Measurements from ENCODE around the gene RBM14.
"Not testable (repeated sequence)": the region's sequence is repeated elsewhere in the genome, so short reads cannot be mapped to it uniquely, and the experiment has no call there.

Gene RBM14

GRCh38 chr11:66638177-66639065, 22.0 kb downstream of the RBM14 start, which contains the start of gene RBM4:
RBM4 (plus strand) TSS chr11:66638703; CDS start chr11:66639712, 1,009 bp downstream.
- peak; percentile 98 for DNase-seq

GRCh38 chr11:66639066-66639813, 22.8 kb downstream of the RBM14 start:
- peak; percentile 58 for DNase-seq

DNA sequence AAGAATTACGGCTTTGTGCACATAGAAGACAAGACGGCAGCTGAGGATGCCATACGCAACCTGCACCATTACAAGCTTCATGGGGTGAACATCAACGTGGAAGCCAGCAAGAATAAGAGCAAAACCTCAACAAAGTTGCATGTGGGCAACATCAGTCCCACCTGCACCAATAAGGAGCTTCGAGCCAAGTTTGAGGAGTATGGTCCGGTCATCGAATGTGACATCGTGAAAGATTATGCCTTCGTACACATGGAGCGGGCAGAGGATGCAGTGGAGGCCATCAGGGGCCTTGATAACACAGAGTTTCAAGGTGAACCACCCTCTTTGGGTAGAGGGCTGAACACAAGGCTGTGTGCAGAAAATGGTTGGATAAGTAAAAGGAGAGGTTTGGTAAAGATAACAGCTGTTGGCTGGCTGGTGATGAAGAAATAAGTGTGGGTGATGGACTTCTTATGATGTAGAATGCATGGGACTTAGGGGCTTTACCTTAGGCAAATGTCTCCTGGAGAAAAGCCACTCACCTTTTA, 23.4 kb downstream of the RBM14 start:
- not testable (repeated sequence) for DNase-seq

GRCh38 chr11:66641834-66642233, 25.4 kb downstream of the RBM14 start:
- DNase-seq = no peak

DNA sequence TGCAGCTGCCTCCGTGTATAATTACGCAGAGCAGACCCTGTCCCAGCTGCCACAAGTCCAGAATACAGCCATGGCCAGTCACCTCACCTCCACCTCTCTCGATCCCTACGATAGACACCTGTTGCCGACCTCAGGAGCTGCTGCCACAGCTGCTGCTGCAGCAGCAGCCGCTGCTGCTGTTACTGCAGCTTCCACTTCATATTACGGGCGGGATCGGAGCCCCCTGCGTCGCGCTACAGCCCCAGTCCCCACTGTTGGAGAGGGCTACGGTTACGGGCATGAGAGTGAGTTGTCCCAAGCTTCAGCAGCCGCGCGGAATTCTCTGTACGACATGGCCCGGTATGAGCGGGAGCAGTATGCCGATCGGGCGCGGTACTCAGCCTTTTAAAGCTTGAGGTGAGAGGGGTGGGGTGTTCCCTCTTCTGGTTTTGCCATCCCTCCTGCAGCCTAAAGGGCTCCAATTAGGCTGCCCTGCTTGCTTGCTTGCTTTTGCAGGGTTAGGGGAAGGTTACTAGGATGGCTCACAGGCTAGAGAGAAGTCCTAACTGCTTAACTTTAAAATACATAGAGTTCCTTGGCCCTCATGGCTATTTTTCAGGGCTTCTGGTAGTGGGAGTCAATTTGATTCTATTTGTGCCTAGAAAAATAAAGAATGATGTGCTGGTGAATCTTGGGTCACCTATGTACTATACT, 27.5 kb downstream of the RBM14 start:
- no peak for DNase-seq

- no peak for DNase-seq
Measured at GRCh38 chr11:66646828-66647227, 30.4 kb downstream of the RBM14 start.

- no peak for DNase-seq
Measured at GRCh38 chr11:66649903-66650302, 33.5 kb downstream of the RBM14 start.

DNA sequence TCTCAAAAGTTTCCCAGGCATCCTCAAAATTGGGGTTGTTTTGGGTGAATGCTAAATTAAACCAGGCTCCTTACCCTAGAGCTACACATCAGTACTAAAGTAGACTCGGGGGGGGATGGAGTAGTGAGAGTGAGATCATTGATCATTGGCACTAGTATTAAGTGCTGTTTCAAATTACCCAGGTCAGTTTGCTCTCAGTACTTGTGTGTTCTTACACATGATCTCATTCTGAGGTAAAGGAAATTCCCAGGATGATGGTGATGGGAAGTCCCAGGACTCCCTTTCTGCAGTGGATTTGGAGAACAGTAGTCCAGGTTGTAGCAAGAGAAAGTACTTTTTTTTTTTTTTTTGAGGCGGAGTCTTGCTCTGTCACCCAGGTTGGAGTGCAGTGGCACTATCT, 34.6 kb downstream of the RBM14 start:
- DNase-seq = no peak

- DNase-seq = no peak
Measured at GRCh38 chr11:66652651-66653050, 36.2 kb downstream of the RBM14 start.

GRCh38 chr11:66653123-66653522, 36.7 kb downstream of the RBM14 start:
- no peak for DNase-seq

DNA sequence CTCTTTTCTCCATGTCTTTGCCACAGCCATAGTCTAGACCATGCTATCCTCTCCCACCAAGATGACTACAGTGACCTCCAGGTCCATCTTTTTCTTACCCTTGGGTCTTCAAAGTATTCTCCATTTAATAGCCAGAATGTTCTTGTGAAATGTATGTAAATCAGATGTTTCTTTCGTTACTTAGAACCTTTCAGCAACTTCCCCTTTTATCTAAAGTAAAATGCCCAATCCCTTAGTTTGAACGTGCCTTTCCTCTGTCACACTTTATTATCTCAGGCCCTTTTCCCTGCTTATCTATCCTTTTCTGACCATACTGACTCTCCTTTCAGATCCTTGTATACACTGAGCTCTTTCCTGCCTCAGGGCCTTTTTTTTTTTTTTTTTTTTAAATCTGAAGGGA, 43.3 kb downstream of the RBM14 start:
- DNase-seq = no peak

DNA sequence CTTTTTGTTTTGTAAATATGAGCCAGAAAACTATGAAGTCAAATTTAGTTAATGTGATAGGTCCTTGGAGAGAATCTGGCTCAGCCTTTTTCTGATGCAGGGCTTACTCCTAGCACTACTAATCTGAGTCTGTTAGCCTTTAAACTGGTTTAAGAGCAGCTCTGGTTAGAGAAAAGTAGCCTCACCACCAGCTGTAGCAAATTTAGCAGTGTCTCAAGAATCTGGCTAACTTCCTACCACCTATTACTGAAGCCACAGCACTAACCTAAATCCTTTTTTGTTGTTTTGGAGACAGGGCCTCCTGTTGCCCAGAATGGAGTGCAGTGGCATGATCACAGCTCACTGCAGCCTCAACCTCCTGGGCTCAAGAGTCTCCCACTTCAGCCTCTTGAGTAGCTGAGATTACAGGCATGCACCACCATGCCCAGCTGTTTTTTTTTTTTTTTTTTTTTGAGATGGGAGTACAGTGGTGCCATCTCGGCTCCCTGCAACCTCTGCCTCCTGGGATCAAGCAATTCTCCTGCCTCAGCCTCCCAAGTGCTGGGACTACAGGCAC, 47.4 kb downstream of the RBM14 start:
- no peak for DNase-seq

GRCh38 chr11:66665369-66665768, 48.9 kb downstream of the RBM14 start:
- no peak for DNase-seq

GRCh38 chr11:66670816-66671215, 54.4 kb downstream of the RBM14 start:
- no peak for DNase-seq

DNA sequence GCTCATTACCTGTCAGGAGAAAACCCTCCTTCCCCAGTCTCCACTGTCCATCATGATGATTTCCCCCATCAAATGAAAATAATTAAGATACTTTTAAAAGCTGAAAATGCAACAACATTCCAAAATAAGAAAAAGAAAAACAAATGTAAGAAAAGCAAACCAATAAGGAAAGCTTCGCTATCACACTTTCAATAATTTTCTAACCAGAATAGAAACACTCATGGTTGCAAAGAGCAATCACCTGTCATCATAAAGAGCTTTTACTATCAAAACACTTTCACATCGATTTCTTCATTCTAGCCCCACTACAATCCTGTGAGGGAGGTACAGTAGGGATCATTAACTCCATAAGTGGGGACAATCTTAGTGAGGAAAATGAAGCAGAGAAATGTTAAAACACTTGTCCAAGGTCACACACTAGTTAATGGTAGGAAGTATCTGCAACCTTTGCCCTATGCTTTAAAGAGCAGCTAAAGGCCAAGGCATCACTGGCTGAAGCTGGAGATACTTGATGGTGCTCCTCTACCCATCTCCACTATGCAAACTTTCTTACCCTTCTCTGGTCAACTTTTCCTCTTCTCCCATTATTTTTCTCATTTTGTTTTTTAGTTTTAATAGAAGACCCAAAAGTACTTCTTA, 58.7 kb downstream of the RBM14 start:
- no peak for DNase-seq

GRCh38 chr11:66676282-66676919, 60.0 kb downstream of the RBM14 start:
- no peak for DNase-seq

Measured in central memory CD4-positive, alpha-beta T cell (primary cell).